Peyer's patch (tissue), 4 donors: Measurements from ENCODE around the gene ATP10A. TPM values are rescaled to one million over a fixed set of nuclear protein-coding genes. Genes with fewer than 3 reads are reported as not detected.

Experiments
- DNase-seq, 3 donors: peaks; one replicate each; pipeline ENCODE4 v3.0.0-alpha.2; 2017 to 2019
- H3K27ac ChIP-seq, 4 donors: fragments of 200-600 bp; sonication (generic); one replicate each; pipeline ENCODE4 v1.5.1; 2016 to 2019
- H3K27me3 ChIP-seq, 2 donors: fragments of 200-600 bp; sonication (generic); one replicate each; pipeline ENCODE4 v1.5.1; 2019
- H3K36me3 ChIP-seq, 3 donors: fragments of 200-600 bp; sonication (generic); one replicate each; pipeline ENCODE4 v1.5.1; 2016 to 2019
- H3K4me1 ChIP-seq, 4 donors: fragments of 200-600 bp; sonication (generic); one replicate each; pipeline ENCODE4 v1.5.1; 2016 to 2019
- H3K4me3 ChIP-seq, 4 donors: fragments of 200-600 bp; sonication (generic); 1 replicate in 3 of 4; 2 replicates in 1 of 4; pipeline ENCODE4 v1.5.1; 2016 to 2019; ENCODE audit warnings: mild to moderate bottlenecking in 1 of 4
- H3K9me3 ChIP-seq, 4 donors: fragments of 200-600 bp; sonication (generic); one replicate each; pipeline ENCODE4 v1.5.1; 2016 to 2019; ENCODE audit warnings: mild to moderate bottlenecking in 1 of 4
- CTCF ChIP-seq, 6 experiments: fragments of 450-650 bp in 4 of 6; fragments of 200-600 bp in 2 of 6; sonication (generic) in 1 of 6; IDR thresholded peaks; one replicate each; pipeline ENCODE4 v1.5.1; 2017 to 2019; ENCODE audit warnings: antibody characterized with exemption in 6 of 6, mild to moderate bottlenecking in 3 of 6, moderate library complexity in 1 of 6
- POLR2A ChIP-seq, 2 donors: fragments of 450-650 bp; IDR thresholded peaks; one replicate each; pipeline ENCODE4 v1.5.1; 2017; ENCODE audit warnings: antibody characterized with exemption in 2 of 2, mild to moderate bottlenecking in 2 of 2, moderate library complexity in 2 of 2
- total RNA-seq, 4 donors: library from RNA; depleted of rRNA; stranded (reverse); fragments of >200 nt; gene quantifications; one replicate each; pipeline ENCODE4 v1.1.0, GENCODE V29; 2016

The ATP10A gene
- total RNA-seq, 4 donors from 2014 or later = 1.6 to 7.4 (median 3.7) TPM

GRCh38 chr15:25661898-25662297, 201.2 kb downstream of the ATP10A start:
- no peak for DNase-seq
- H3K36me3 ChIP-seq = no peaks in the 10 kb centered on the region
- no peaks in the 10 kb centered on the region for H3K9me3 ChIP-seq
- no peaks in the 10 kb centered on the region for H3K27me3 ChIP-seq
- no peak overlapping the region for H3K4me3 ChIP-seq
- H3K27ac ChIP-seq = no peak overlapping the region
- no peak for TF ChIP-seq POLR2A (IDR thresholded peaks at IDR 0.05)
- TF ChIP-seq CTCF (IDR thresholded peaks at IDR 0.05) = no peak
- H3K4me1 ChIP-seq = no peaks in the 10 kb centered on the region

GRCh38 chr15:25659251-25659650, 203.9 kb downstream of the ATP10A start:
- DNase-seq = no peak
- Histone ChIP-seq H3K4me1 (no peaks in the 10 kb centered on the region), H3K4me3 (no peak overlapping the region), H3K36me3 (no peaks in the 10 kb centered on the region), H3K27ac (no peak overlapping the region), H3K27me3 (no peaks in the 10 kb centered on the region), H3K9me3 (no peaks in the 10 kb centered on the region)
- TF ChIP-seq CTCF (IDR thresholded peaks at IDR 0.05) (no peak), POLR2A (IDR thresholded peaks at IDR 0.05) (no peak)

DNA sequence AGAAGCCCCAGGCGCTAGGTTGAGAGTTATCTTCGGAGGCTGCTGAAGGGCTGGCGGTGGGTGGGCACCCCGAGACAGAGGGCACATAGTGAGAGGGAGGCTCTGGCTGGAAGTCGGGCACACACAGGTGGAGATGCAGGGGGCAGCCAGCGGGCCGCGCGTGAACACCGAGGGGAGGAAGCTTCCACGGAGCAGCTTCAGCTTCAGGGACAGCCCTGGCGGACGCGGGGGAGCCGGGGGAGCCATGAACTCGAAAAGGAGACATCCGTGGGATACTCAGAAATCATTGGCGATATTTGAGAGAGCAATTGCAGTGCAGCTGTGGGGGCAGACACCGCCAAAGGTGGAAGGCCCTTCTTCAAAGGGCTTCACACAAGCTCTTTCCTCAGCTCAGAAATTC, 204.6 kb downstream of the ATP10A start:
- H3K36me3 ChIP-seq = no peaks in the 10 kb centered on the region
- DNase-seq = no peak
- H3K27me3 ChIP-seq = no peaks in the 10 kb centered on the region
- H3K4me1 ChIP-seq = no peaks in the 10 kb centered on the region
- TF ChIP-seq POLR2A (IDR thresholded peaks at IDR 0.05) (no peak), CTCF (IDR thresholded peaks at IDR 0.05) (no peak)
- H3K9me3 ChIP-seq = no peaks in the 10 kb centered on the region
- no peak overlapping the region for H3K4me3 ChIP-seq
- no peak overlapping the region for H3K27ac ChIP-seq

GRCh38 chr15:25655207-25655948, 207.7 kb downstream of the ATP10A start:
- H3K9me3 ChIP-seq = no peaks in the 10 kb centered on the region
- no peak overlapping the region for H3K4me3 ChIP-seq
- no peak for DNase-seq
- H3K27ac ChIP-seq = no peak overlapping the region
- H3K4me1 ChIP-seq = no peaks in the 10 kb centered on the region
- H3K27me3 ChIP-seq = no peaks in the 10 kb centered on the region
- no peak for TF ChIP-seq POLR2A (IDR thresholded peaks at IDR 0.05)
- no peak for TF ChIP-seq CTCF (IDR thresholded peaks at IDR 0.05)
- no peaks in the 10 kb centered on the region for H3K36me3 ChIP-seq

- DNase-seq = no peak
- H3K4me3 ChIP-seq = no peak overlapping the region
- TF ChIP-seq CTCF (IDR thresholded peaks at IDR 0.05) = no peak
- TF ChIP-seq POLR2A (IDR thresholded peaks at IDR 0.05) = no peak
- no peaks in the 10 kb centered on the region for H3K36me3 ChIP-seq
- no peaks in the 10 kb centered on the region for H3K4me1 ChIP-seq
- H3K27me3 ChIP-seq = no peaks in the 10 kb centered on the region
- no peaks in the 10 kb centered on the region for H3K9me3 ChIP-seq
- H3K27ac ChIP-seq = no peak overlapping the region
Observed at GRCh38 chr15:25653371-25653770, 209.8 kb downstream of the ATP10A start.
